Keratinocyte (primary cell): ENCODE results near the gene UROS.

Source experiments
- CTCF ChIP-seq, 3 experiments: IDR thresholded peaks in 1 of 3; conservative IDR thresholded peaks in 1 of 3; optimal IDR thresholded peaks in 1 of 3; 2 replicates in 2 of 3; 3 replicates in 1 of 3; pipeline versions ENCODE3 to v1.5.1; 2011; ENCODE audit warnings: low read length in 3 of 3, mild to moderate bottlenecking in 3 of 3, moderate library complexity in 2 of 3, control low read depth in 1 of 3, inconsistent platforms in 1 of 3; ENCODE audit not compliant: insufficient read depth in 2 of 3; ENCODE audit errors: extremely low read depth in 1 of 3
- EZH2 ChIP-seq: IDR thresholded peaks from one replicate; pipeline ENCODE4 v1.6.1; 2012; ENCODE audit warnings: inconsistent platforms, mild to moderate bottlenecking, low read length, moderate library complexity

GRCh38 chr10:125799451-125800182 is 23.4 kb downstream of the UROS start:
- no peak for TF ChIP-seq EZH2
- TF ChIP-seq CTCF (optimal IDR thresholded peaks at IDR 0.05 in 1 of 3, IDR thresholded peaks at IDR 0.05 in 1 of 3, conservative IDR thresholded peaks at IDR 0.05 in 1 of 3; ENCODE audit: extremely low read depth in 1 of 3, insufficient read depth in 2 of 3, low read length in 3 of 3) = no peak
